Measurements from ENCODE around the gene GMCL2.
A peak's percentile ranks its signal among the peaks of the same experiment; 100 is the strongest.

The GMCL2 gene

GRCh38 chr5:178176791-178177190, 10.4 kb downstream of the GMCL2 start:
- no peak for FAIRE-seq

- FAIRE-seq, result no peak
These were observed 12.7 kb downstream of the GMCL2 start for GRCh38 chr5:178174456-178174855.

GRCh38 chr5:178170455-178170854, 16.7 kb downstream of the GMCL2 start:
- no peak for FAIRE-seq

- no peak for FAIRE-seq
These were observed 21.6 kb downstream of the GMCL2 start for GRCh38 chr5:178165581-178165980.

GRCh38 chr5:178163772-178164735, 23.1 kb downstream of the GMCL2 start:
- FAIRE-seq, result no peak

GRCh38 chr5:178162481-178162880, 24.7 kb downstream of the GMCL2 start:
- no peak for FAIRE-seq

GRCh38 chr5:178160176-178160575, 27.0 kb downstream of the GMCL2 start:
- no peak for FAIRE-seq

- no peak for FAIRE-seq
These were observed 32.1 kb downstream of the GMCL2 start for GRCh38 chr5:178155065-178155464.

- peak; percentile 94 for FAIRE-seq
These were observed 33.4 kb downstream of the GMCL2 start, which contains the start of gene NHP2 for GRCh38 chr5:178153530-178154340. Gene NHP2, minus strand, starts transcription at chr5:178153885. Its CDS starts 68 bp downstream, at chr5:178153817.

- no peak for FAIRE-seq
These were observed 34.4 kb downstream of the GMCL2 start for GRCh38 chr5:178152491-178153444.

- FAIRE-seq, result no peak
These were observed 36.0 kb downstream of the GMCL2 start for GRCh38 chr5:178150977-178151734.

GRCh38 chr5:178149199-178149932, 37.8 kb downstream of the GMCL2 start:
- FAIRE-seq, result no peak

GRCh38 chr5:178147406-178147805, 39.8 kb downstream of the GMCL2 start:
- no peak for FAIRE-seq

- no peak for FAIRE-seq
These were observed 41.0 kb downstream of the GMCL2 start for GRCh38 chr5:178145965-178146820.

- FAIRE-seq, result no peak
These were observed 43.3 kb downstream of the GMCL2 start for GRCh38 chr5:178143901-178144300.

- FAIRE-seq, result no peak
These were observed 43.9 kb downstream of the GMCL2 start for GRCh38 chr5:178143246-178143645.

GRCh38 chr5:178142642-178143041, 44.5 kb downstream of the GMCL2 start:
- no peak for FAIRE-seq

- FAIRE-seq, result no peak
These were observed 45.6 kb downstream of the GMCL2 start for GRCh38 chr5:178141550-178141949.

GRCh38 chr5:178137991-178138390, 49.2 kb downstream of the GMCL2 start:
- FAIRE-seq, result no peak

- no peak for FAIRE-seq
These were observed 50.2 kb downstream of the GMCL2 start for GRCh38 chr5:178136990-178137389.
